Thyroid gland (tissue), 4 donors: ENCODE measurements around the gene NEU3.

Experiments
- POLR2A ChIP-seq, 2 donors: fragments of 450-650 bp; IDR thresholded peaks; one replicate each; pipeline ENCODE4 v1.6.1; 2017; ENCODE audit warnings: antibody characterized with exemption in 2 of 2, mild to moderate bottlenecking in 2 of 2, moderate library complexity in 1 of 2
- TF ChIP-seq, protein P1 (sequence below), 6 experiments: fragments of 200-600 bp in 3 of 6; fragments of 450-650 bp in 3 of 6; sonication (generic) in 3 of 6; IDR thresholded peaks; one replicate each; pipeline ENCODE4 v1.5.1; 2016 to 2019; ENCODE audit warnings: antibody characterized with exemption in 6 of 6, mild to moderate bottlenecking in 2 of 6, inconsistent platforms in 1 of 6, moderate library complexity in 1 of 6

DNA sequence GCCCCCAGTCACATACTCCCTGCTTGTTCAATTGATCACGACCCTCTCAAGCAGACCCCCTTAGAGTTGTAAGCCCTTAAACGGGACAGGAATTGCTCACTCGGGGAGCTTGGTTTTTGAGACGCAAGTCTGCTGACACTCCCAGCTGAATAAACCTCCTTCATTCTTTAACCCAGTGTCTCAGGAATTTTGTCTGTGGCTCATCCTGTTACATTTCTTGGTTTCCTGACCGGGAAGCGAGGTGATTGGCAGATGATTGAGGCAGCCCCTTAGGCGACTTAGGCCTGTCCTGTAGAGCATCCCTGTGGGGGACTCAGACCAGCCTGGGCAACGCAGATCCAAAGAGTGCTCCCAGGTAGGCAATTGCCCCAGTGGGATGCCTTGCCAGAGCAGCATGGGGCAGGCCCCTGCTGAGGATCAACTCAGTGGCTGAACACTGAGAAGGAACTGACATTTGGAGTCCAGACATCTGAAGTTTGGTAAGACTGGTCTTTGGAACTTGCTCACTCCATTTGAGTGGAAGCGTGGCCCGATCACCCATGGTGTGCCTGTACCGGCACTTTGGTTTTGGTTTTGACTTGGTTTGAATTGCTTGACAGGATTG lies 51.5 kb downstream of the NEU3 start:
- TF ChIP-seq, protein P1, sequence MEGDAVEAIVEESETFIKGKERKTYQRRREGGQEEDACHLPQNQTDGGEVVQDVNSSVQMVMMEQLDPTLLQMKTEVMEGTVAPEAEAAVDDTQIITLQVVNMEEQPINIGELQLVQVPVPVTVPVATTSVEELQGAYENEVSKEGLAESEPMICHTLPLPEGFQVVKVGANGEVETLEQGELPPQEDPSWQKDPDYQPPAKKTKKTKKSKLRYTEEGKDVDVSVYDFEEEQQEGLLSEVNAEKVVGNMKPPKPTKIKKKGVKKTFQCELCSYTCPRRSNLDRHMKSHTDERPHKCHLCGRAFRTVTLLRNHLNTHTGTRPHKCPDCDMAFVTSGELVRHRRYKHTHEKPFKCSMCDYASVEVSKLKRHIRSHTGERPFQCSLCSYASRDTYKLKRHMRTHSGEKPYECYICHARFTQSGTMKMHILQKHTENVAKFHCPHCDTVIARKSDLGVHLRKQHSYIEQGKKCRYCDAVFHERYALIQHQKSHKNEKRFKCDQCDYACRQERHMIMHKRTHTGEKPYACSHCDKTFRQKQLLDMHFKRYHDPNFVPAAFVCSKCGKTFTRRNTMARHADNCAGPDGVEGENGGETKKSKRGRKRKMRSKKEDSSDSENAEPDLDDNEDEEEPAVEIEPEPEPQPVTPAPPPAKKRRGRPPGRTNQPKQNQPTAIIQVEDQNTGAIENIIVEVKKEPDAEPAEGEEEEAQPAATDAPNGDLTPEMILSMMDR (IDR thresholded peaks at IDR 0.05), result no peak
- TF ChIP-seq POLR2A (IDR thresholded peaks at IDR 0.05), result no peak
